GM10248 (cell line): ENCODE data around the gene TK2.

Experiments used
- CTCF ChIA-PET: fragments of 300-600 bp; sonication (Branson Sonifier 250); formaldehyde crosslinking; extraction: SDS; loops from one replicate; lab custom pipeline; 2021; ENCODE audit warnings: antibody characterized with exemption; lab: Yijun Ruan, JAX
- POLR2A ChIA-PET: fragments of 350-650 bp; sonication (Branson Sonifier 250); formaldehyde crosslinking; extraction: SDS; loops from one replicate; lab custom pipeline; 2020; ENCODE audit warnings: antibody characterized with exemption; lab: Yijun Ruan, JAX
- DNase-seq: peaks from one replicate; pipeline ENCODE4 v3.0.0; 2012; ENCODE audit errors: extremely low spot score
- CTCF ChIP-seq: IDR thresholded peaks from 2 replicates; pipeline ENCODE4 v1.5.1; 2012; ENCODE audit warnings: mild to moderate bottlenecking, low read depth; ENCODE audit errors: extremely low read depth, missing control alignments, control extremely low read depth

The TK2 gene

GRCh38 chr16:66561381-66562080, 11.6 kb upstream of the TK2 start:
- no peak for TF ChIP-seq CTCF
- no peak for DNase-seq
- POLR2A ChIA-PET = no interaction called here
- CTCF ChIA-PET = interaction anchor here (0.9 to 4.5 kb wide), 6 partner anchors 9 to 307 kb away, joined by 3 to 33 read pairs (median 6); partner anchors contain the start of genes CKLF and TK2

- TF ChIP-seq CTCF = no peak
- ChIA-PET CTCF (interaction anchor here (0.7 to 2.0 kb wide), 5 partner anchors 9 to 30 kb away, joined by 3 to 9 read pairs (median 4); partner anchors contain the start of gene CKLF), POLR2A (no interaction called here)
- DNase-seq = no peak
Observed at GRCh38 chr16:66560107-66560506, 10.2 kb upstream of the TK2 start.

- no peak for TF ChIP-seq CTCF
- DNase-seq = no peak
- CTCF ChIA-PET = interaction anchor here (4.4 to 5.3 kb wide), 2 partner anchors 9 to 35 kb away, joined by 15 to 33 read pairs; no protein-coding TSS in a partner anchor
- POLR2A ChIA-PET = no interaction called here
Observed at GRCh38 chr16:66554495-66554894, 4.6 kb upstream of the TK2 start.

GRCh38 chr16:66554021-66554420, 4.1 kb upstream of the TK2 start:
- no peak for TF ChIP-seq CTCF
- CTCF ChIA-PET = interaction anchor here (1.9 to 5.3 kb wide), 4 partner anchors 9 to 97 kb away, joined by 6 to 33 read pairs (median 13); no protein-coding TSS in a partner anchor
- POLR2A ChIA-PET = no interaction called here
- no peak for DNase-seq

- no peak for TF ChIP-seq CTCF
- DNase-seq = no peak
- CTCF ChIA-PET = interaction anchor here (1.2 to 5.3 kb wide), 8 partner anchors 10 to 97 kb away, joined by 3 to 33 read pairs (median 7); no protein-coding TSS in a partner anchor
- POLR2A ChIA-PET = no interaction called here
Observed at GRCh38 chr16:66553223-66553622, 3.3 kb upstream of the TK2 start.

- POLR2A ChIA-PET = interaction anchor here (0.6 kb wide), 1 partner anchor 195 kb away, joined by 3 read pairs; no protein-coding TSS in a partner anchor
- peak; percentile 96 for DNase-seq
- TF ChIP-seq CTCF = no peak
- CTCF ChIA-PET = interaction anchor here (0.7 to 5.3 kb wide), 18 partner anchors 8 to 98 kb away, joined by 3 to 33 read pairs (median 4); no protein-coding TSS in a partner anchor
Observed at GRCh38 chr16:66552286-66553177, 2.6 kb upstream of the TK2 start, which contains the start of gene CKLF. CKLF (plus strand) TSS chr16:66552576; CDS start chr16:66552716, 140 bp downstream.
